GM18517 (cell line): Measurements from ENCODE around the gene TMPRSS9.

ENCODE experiments used
- ATAC-seq: cut with Tn5 transposase; IDR thresholded peaks from one replicate; pipeline ENCODE4 v1.9.1; 2021; ENCODE audit warnings: mild to moderate bottlenecking, moderate library complexity; ENCODE audit not compliant: unreplicated experiment

TMPRSS9 gene

DNA sequence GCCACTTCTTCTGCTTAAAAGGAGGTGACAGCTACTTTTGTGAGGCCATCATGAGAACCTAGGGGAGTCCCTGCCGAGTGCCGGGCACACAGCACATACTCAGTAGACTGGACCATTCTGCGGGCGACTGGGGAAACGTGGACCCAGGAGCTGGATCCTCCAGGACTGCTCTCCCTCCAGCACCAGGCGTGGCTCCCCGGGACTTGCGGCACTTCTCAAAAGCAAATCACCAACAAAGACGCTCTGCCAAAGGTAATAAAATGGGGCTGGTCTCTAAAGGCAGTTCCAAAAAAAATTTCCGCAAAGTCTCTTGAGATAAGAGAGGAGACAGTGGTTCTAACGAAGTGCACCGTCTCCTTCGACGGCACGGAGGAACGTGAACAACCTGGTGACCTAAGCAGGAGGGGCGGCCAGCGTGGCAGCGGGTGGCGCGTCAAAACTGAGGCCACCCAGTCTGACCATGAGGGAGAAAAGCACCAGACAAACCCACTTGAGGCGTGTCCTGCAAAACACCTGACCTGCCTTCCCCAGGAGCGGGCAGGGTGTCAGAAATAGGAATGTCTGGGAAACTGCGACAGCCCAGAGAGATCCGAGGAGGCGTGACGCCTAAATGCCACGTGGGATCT lies 1.4 kb upstream of the TMPRSS9 start:
- ATAC-seq: no peak

GRCh38 chr19:2360833-2361232 lies 768 bp downstream of the TMPRSS9 start:
- no peak for ATAC-seq

- no peak for ATAC-seq
These were observed 1.4 kb downstream of the TMPRSS9 start for GRCh38 chr19:2361246-2362045.

DNA sequence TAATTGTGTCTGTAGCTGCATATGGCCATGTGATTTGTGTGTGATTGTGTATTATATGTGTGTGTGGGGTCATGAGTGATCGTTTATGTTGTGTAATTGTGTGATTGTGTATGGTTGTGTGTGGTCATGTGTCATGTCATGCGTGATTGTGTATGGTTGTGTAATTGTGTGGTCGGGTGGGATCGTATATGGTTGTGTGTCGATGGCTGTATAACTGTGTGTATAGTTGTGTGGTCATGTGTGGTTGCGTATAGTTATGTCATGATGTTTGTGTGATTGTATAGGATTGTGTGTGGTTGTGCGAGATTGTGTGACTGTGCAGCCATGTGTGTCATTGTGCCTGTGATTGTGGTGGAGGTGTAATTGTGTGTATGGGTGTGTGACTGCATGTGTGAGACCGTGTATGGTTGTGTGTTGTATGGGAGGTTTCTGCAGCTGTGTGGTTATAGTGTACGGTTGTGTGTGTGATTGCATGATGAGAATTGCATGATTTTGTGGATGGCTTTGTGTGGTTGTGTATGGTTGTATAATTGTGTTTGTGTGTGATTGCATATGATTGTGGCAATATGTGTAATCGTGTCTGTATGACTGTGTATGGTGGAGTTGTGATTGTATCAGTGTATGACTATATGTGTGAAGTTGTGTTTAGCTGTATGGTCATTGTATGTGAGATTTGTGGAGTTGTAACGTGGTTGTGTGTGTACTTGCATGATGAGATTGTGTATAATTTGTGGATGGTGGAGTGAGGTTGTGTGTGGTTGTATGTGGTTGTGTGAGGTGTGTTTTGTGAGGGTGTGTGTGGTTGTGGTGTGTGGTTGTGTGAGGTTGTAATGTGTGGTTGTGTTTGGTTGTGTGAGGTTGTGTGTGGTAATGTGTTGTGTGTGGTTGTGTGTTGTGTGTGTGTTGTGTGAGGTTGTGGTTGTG lies 2.2 kb downstream of the TMPRSS9 start:
- no peak for ATAC-seq

DNA sequence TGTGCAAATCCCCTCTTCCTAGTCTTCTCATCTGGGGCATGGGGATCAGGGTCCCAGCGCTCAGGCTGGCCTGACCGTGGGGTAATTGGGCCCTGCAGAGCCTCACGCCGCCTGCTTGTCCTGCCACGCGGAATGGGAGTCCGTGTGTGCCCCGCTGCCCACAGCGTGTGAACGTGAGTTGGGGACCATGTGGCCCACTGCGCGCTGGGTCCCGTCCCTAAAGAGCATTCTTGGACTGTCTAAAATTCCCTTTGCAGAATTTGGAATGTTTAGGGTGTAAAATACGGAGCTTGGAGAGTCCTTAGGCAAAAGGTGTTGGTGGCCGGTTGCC lies 2.9 kb downstream of the TMPRSS9 start:
- ATAC-seq: no peak

DNA sequence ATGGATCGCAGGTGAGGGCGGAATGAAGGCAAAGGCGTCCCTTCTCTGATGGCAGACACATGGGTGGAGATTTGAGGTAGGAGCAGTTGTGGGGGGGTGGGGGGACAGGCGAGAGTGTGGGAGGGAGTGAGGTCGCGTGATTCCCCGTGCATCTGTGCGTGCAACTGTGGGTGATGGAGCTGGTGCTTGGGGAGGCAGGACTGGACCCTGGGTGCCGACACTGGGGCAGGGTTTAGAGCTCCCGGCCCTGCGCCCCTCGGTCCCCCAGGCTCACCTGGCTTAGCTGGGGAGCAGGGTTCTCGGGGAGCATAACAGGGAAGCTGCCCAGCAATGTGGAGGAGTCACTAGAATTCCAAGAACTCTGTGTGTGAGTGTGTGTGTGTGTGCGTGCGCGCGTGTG lies 3.4 kb downstream of the TMPRSS9 start:
- ATAC-seq: no peak

GRCh38 chr19:2365201-2365970 lies 5.3 kb downstream of the TMPRSS9 start:
- no peak for ATAC-seq

- ATAC-seq: no peak
These were observed 11.6 kb downstream of the TMPRSS9 start for GRCh38 chr19:2371656-2372055.

DNA sequence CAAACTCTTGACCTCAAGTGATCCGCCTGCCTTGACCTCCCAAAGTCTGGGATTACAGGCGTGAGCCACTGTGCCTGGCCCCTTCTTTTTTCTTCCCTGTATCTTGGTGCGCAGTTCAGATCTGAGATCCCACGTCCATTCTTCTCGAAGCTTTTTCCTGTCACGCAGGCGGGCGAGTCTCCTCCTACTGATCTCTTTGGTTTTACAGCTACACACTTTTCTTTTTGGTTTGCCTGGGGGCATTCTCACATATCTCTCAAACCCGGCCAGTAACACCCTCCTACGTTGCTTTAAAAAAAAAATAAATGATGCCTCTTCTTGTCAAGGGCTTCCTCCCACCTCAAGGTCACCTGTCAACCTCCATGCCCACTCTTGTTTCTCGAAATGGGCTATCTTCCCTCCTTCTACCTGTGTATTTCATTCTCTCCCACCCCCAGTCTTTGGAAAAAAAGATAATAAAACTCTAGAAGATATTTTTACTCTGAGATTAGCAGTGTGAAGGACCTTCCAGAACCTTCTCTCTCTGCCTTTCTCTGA lies 12.1 kb downstream of the TMPRSS9 start:
- ATAC-seq: no peak

DNA sequence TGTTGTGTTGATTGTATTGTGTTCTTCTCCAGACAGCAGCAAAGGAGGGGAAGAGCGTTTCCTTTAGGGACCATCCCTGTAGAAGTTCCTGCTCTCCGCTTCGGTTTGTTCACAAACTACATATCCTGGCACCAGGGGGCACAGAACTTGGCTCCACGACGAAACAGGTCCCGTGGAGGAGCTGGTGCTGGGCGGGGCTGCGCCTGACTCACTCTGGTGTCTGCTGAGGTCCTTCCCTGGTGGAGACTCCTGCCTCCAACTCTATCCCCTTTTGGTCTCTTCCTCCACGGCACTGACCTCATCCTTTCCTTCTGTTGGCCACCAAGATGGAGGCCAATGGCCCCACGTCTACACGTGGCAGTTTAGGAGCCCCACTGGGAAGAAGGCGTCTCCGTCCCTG lies 14.7 kb downstream of the TMPRSS9 start:
- no peak for ATAC-seq

DNA sequence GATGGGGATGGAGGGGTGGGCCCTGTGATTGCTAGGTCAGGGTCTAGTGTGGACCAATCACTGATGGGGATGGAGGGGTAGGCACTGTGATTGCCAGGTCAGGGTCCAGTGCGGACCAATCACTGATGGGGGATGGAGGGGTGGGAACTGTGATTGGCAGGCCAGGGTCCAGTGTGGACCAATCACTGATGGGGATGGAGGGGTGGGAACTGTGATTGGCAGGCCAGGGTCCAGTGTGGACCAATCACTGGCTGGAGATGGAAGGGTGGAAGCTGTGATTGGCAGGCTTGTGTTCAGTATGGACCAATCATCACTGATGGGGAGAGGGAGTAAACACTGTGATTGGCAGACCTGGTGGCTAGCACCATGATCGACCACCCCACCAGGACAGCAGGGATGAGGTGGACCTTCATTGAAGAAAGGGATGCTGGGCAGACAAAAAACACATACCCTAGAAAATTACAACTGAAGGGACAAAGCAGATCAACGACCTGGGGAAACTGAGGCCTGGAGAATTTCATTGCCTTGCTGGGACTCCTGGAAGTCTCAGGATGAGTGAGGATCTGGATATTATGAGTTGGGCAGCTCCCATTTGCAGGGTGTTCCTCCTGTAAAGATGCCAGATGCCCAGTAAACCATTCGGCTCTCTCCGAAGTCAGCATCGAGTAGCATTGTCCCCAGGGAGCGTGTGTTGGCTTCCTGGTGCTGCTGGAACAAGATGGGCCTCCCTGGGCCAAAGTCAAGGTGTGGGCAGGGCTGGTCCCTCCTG lies 15.5 kb downstream of the TMPRSS9 start:
- no peak for ATAC-seq

DNA sequence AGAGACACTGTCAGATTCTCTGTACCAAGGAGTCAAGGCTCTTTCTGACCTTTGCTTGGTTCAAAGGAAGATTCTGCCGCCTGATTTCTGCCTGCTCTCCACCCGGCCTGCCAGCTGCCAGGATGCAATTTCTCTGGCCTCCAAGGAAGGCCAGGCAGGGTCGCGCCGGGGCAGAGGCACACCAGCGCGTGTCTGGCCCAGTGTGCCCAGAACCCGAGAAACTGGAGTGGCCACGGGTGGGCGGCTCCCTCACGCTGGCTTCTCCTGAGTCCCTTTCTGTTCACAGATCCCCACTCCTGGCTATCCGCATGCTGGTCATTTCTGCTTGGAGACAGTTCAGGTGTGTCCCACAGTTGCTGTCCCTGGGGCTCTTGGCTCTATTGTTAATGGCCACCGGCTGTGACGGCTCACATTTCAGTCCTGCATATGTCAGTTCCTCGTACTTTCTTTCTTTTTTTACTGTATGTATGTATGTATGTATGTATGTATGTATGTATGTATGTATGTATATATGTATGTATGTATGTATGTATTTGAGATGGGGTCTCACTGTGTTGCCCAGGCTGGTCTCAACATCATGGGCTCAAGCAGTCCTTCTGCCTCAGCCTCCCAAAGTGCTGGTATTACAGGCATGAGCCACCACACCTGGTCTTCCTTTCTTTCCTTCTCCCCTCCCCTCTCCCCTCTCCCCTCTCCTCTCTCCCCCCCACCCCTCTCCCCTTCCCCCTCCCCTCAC lies 16.9 kb downstream of the TMPRSS9 start:
- ATAC-seq: no peak

DNA sequence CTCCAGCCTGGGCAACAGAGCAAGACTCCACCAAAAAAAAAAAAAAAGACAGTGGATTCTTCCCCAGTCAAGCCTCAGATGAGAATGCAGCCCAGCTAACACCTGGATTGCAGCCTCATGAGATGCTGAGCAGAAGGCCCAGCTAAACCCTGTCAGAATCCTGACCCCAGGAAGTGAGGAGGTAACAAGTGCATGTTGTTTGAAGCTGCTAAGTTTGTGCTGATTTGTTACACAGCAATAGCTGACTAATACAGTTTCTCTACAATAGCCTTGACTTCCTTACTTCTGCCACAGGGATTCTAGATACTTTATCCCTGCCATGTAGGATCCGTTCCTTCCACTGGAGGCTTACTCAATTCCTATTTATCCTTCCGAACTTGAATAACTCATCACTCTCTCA lies 20.5 kb downstream of the TMPRSS9 start:
- no peak for ATAC-seq

DNA sequence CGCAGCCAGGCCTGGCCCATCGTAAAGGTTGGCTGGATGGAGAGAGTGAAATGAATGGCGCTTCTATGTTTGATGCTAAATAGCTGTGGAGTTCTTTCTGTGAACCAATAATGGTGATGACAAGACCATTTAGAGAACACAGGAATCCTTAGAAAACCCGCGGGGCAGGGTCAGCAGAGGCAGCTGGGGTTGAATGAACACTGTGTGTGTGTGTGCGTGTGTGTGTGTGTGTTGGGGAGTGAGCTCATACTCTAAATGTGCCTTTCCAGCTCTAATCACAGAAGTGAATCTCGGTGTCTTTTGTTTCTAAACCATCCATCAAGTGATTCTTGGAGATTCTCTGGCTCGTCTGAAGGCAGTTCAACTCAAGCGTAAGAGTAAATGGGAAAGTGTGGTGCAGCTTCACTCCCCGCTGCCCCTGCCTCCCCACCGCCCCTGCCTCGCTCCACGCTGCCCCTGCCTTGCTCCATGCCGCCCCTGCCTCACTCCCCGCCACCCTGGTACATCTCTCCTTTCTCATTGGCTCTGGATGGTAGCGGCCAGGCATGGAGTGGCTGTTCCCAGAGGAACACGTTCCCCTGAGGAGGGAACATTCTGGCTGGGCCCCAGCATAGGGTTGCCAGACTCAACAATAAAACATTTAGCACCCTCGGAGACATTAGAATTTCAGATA lies 21.2 kb downstream of the TMPRSS9 start:
- ATAC-seq: no peak

DNA sequence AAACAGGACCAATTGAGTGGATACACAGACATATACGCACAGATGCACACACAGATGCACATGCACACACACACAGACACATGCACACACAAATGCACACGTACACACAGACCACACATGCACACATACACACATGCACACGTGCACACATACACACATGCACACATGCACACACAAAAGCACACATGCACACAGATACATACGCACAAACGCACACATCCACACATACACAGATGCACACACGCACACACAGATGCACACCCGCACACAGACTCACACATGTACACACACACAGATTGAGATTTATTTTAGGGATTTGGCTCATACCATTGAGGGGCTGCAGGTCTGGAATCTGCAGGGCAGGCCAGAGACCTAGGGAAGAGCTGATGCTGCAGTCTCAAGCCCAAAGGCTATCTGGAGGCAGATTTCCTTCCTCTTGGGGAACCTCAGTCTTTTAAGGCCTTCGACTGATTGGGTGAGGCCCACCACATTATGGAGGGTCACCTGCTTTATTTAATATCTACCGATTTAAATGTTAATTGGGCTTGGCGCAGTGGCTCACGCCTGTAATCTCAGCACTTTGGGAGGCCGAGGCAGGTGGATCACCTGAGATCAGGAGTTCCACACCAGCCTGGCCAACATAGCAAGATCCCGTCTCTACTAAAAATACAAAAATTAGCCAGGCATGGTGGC lies 22.6 kb downstream of the TMPRSS9 start:
- ATAC-seq: no peak

GRCh38 chr19:2385053-2385721 lies 25.1 kb downstream of the TMPRSS9 start:
- ATAC-seq: no peak
